NCI-H1092 treated with DMSO at 0.1 percent for 48 hours (cell line): ENCODE measurements around the gene PRR23E.
A peak's percentile ranks its signal among the peaks of the same experiment; 100 is the strongest.

Experiments used
- DNase-seq: peaks from one replicate; lab custom pipeline; 2025; lab: John Stamatoyannopoulos, UW

PRR23E gene

DNA sequence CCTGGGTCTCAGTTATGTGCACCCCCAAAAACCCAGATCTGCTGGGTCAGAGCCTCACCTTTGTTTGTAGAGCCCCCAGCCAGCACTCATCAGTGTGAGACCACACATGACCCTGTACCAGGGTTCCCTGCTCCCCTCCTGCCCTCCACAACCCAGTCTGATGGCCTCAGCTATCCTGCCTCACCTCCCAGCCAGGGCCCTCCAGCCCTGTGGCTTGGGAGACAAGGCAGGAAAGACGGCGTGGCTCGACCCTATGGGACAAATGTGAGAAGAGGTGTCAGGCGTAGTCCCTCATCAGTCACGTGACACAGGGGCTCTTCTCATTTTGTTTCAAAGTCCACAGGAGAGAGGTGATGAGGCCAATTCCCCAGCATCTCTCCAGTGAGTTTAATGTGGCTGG is 28.3 kb upstream of the PRR23E start:
- no peak for DNase-seq

DNA sequence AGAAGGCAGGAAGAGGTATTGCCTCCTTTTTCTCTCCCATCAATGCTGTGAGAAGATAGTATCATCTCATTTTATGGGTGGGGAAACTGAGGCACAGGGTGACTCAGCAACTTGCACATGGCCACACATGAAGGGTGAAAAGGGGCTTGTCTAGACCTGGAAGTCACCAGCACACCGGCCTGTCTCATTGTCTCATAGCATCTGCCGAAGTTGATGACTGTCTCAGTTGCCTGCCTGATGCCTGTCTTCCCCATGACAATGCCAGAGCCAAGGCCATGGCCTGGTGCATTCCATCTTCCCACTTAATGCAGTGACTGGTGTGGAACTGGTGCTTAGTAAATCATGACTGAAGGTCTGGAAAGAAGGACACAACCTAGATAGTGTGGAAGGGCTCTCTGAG is 27.9 kb upstream of the PRR23E start:
- DNase-seq = no peak

DNA sequence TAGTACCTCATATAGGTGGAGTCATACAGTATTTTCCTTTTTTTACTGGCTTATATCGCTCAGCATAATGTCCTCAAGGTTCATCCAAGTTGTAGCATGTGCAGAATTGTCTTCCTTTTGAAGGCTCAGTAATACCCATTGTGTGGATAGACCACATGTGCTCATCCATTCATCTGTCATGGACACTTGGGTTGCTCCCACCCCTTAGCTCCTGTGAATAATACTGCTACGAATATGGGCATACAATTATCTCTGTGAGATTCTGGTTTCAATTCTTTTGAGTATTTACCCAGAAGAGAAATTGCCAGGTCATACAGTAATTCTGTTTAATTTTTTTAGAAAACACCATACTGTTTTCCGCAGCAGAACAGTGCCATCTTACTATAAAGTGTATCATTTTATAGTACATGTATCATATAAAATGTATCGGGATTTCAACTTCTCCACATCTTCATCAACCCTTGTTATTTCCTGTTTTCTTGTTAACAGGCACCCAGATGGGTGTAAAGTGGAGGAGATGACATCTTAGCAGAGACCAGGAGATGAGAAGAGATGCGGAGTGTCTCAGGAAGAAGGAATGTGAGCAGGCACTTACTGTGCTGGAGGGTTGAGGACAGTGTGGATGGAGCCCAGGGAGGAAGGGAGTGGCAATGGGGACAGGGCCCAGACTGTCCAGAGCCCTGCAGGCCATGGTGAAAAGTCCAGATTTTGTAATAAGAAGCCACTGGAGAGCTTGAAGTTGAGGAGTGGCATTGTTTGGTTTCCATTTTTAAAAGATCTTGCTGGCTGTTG is 27.0 kb upstream of the PRR23E start:
- no peak for DNase-seq

DNA sequence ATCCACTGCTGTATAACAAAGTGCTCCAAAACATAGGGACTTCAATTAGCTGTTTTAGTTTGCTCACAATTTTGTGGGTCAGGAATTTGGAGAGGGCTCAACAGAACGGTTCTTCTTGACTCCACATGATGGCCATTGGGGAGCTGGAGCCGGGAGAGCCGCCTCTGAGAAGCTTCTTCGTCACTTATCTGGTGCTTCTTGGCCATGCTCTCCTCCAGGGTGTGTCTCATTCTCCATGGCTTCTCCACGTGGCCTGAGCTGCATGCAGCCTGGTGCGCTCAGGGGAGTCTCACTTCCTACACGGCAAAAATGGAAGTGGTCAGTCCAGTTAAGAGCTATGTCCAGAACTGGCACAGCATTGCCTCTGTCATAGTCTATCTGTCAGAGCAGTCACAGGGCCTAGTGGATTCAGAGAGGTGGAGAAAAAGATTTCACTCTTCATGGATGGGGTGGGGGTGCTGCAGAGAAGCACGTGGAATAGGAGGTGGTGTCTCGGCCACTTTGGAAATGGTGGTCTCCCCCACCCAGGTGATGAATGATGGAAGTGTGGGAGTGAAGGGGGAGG is 26.3 kb upstream of the PRR23E start:
- DNase-seq = no peak

DNA sequence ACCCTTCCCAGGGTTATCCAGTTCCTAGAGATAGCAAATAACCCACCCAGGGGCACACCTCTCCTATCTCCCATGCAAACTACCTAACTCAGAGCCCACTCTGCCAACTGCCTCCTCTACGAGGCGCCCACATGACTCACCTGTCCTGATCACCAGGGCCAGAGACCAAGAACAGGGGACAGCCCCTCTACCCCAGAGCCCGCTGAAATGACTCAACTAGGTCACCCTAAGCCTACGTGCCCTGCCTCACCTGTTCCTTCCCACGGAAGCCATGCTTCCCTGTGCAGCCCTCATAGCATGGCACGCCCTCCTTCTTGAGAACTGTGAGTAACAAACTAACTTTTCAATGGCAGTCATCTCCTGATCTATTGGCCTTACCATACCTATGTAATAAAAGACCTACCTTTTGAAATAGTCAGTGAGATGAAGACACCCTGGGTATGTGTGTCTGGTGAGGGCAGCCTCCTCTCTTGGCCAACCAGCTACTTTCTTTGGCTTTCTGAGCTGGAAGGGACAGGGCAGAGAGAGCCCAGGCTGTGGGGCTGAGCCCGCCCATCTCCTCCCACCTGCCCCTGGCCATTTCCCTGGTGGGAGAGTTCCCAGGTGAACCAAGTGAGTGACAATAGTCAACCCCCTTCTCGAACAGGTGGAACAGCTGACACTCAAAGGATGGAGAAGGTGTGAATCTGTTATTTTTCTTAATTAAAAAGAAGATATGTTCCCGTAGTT is 25.5 kb upstream of the PRR23E start:
- DNase-seq = no peak

DNA sequence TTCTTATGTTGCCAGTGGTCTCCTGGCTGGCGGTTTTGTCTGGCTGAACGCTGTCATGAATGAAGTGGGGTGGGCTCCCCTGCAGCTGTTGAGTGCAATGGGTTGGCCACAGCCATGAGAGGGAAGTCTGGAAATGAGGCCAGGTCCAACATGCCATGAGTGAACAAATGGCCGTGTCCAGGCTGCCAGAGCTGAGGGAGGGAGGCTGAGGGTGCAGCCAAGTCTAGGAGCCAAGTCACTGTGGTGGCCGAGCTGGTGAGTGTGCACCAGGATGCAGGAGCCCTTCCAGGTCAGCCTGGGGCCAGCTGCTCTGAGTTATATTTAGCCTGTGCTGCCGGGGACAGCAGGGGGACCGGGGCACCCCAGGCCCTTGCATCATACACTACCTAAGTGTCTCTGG is 24.7 kb upstream of the PRR23E start:
- DNase-seq = no peak

DNA sequence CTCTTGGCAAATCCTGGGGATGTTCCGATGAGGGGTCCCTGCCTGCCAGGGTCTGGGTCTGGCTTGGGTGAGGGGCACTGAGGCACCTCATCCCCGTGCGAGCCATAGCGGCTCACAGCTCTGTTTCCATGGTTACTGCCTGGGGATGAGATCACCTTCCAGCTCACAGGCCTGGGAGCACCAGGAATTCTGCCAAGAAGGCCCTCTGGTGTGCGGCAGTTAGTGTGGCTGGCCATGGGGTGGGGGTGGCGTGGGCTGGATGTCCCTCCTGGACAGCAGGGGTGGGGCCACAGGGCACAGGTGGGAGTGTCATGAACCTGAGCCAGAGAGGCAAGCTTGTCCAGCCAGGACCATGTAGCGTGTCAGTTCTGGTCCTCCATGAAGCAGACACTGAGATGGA is 22.1 kb upstream of the PRR23E start:
- DNase-seq = peak; percentile 85

DNA sequence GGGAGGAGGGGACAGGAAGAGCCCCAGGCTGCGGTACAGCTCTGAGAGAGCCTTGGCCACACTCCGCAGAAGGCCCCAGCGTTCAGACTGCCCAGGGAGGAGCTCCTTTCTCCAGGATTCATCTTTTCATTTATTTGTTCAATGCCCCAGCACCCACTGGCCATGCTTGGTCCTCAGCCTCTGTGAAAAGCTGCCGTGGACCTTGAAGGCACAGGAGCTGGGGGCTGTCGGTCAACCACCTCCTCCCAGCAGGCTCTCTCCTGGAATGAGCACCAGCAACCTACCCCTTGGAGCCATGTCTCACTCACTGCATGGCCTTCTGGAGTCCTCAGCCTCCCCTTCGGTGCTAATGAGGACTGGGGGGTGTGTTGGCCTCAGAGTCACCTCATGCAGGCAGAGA is 21.6 kb upstream of the PRR23E start:
- no peak for DNase-seq

DNA sequence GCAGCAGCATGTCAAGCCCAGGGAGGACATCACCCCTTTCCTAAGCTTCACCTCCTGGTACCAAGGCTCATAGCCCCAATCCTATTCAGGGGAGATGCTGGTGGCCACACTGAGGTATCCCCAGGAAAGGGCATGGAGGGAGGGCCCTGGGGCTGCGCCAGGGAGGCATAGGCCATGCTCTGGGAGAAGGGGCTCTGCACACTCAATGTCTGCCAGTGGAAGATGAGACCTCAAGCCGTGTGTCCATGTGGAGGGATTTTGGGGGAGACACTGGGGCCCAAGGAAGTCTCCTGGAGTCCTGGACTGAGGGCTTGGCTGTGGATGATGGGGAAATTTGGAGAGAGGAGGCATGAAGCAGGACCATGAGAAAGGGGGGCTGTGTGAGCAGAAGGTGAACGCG is 21.2 kb upstream of the PRR23E start:
- no peak for DNase-seq

DNA sequence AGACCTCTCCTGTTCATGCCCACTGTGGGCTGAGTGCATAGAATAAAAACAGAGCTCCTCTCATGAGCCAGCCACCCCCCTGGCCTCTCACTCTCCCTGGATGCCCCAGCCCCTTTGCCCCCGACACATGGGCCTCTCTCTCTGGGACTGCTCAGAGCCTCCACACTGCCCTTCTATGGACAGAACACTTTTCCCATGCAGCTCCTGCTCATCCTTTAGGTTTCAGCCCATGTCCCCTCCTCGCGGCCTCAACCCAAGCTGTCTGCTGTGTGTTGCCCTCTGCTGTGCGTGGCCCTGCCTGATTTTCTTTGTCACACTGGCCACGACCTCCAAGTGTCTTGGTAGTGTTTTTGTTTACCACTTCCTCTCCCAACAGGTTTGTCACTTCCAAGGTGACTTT is 20.7 kb upstream of the PRR23E start:
- peak; percentile 49 for DNase-seq

DNA sequence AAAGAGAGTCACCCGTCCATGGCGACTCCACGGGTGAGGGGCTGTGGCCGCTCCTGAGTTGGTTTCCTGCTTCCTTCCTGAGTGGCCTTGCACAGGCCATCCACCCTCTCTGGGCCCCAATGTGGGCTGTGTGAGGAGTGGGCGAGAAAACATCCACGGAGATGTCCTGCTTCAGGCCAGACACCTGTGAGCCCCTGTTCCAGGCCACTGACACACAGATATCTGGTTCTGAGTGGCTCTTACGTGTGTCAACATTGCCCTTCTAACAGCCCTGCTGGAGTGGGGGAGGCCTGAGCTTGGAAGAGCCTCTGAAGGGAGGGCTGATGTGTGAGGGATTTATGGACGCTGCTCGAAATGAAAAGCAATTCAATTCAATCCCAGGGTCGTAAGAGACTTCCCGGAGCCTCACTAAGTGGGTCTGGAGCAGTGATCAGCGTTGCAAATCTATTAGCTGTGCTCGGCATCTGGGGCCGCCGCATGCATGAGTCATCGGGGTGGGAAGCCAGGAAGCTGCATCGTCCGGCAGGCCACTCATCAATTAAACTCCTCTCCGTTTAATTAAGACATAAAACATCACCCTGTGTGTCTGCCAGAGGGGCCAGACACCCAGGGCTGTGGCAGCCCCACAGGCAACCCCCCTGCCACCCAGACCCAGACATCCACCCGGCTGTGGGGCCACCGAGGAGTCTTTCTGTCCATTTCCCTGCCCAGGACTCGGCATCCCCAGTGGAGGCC is 20.0 kb upstream of the PRR23E start:
- peak; percentile 97 for DNase-seq

DNA sequence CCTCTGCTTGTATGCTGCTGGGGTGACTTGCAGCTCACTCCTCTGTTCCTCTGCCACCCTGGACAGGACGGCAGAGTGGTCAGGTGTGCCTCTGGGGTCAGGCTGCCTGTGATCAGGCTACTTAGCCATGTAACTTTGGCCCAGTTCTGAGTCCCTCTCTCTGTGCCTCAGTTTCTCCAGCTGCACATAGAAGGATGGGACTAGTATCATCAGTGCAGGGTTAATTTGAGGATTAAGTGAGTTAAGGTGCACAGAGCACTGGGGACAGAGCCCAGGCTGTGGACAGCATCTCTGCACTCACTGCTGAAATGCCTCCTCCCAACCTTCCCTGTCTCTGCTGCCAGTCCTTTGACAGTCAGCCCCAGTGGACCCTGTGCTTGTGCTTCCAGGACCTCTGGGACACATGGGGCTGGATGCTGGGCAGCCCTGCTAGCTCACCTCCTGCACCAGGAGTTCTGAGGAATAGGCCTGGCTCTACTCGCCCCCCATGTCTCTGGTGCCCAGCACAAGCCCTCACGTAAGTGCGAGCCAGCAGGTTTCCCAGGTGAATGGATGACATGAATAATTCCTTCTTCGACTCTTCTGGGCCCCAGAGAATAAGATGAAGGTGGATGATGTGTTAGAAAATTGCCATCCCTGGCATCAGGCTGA is 19.3 kb upstream of the PRR23E start:
- no peak for DNase-seq

DNA sequence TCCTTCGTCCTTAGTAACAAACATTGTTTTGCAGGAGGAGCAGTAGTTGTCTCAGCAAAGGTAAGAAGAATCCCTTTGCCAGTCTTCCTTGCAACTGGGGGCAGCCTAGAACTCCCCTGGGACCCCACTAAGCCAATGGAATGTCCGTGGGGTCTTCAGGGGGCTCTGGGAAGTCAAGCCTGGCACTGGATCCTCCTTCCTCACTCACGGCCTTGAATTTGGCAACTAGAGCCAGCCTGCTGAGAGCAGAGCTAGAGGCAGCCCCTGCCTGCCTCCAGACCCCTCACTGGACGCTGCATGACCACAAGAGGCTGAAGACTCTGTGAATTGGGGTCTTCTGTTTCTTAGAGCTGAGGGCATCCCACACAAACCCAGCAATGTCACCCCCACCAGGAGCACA is 18.6 kb upstream of the PRR23E start:
- no peak for DNase-seq

DNA sequence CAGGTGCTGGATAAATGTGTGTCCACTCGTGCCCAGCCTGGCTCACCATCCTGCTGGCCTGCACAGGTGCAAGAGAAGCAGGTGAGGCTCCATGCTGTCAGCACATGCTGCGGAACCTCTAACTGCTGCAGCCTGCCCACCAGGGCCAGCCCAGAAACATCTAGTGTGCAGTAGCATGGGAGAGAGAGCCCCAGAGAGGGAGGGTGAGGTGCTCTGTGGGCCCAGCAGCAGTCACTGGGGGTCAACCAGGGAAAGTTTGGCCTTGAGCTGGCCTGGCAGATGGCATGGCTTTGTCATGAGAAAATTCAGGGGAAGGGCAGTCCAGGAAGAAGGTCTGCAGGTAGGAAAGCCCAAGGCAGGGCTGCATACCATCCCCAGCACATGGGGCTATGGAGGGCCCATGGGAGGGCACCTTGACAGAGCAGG is 18.2 kb upstream of the PRR23E start:
- no peak for DNase-seq

DNA sequence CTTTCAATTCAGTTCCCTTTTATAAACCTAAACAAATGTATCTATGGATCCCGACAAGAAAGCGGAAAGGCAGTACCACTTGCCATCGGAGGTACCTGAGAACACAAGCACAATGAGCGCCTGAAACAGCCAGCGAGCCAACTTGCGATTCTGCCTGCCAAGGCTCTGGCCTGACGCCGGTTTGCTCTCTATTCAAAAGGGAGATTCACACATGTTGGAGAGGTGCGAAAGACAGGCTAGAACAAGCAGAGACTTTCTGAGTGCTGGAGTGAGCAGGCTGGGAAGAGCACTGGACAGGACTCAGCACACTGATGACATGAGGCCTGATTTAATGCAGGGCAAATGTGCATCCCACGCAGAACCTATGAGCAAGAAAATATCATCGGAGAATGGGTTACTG is 17.7 kb upstream of the PRR23E start:
- DNase-seq = peak; percentile 81

DNA sequence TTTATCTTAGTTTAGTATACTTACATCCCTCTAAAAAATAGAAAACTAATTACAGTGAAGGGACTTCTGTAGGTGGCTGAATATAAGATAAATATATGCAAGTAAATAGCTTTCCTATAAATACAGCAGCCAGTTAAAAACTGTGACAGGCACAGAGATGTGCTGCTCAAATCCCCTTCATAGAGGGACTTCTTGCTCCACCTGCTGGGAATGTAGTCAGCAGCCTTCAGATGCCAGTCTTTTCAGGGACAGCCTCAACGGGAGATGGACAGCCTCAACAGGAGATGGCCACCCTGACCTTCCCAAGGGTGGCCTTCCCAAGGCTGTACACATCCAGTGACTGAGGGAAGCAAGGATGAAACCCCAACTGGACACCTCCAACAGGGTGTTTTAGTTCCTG is 15.7 kb upstream of the PRR23E start:
- DNase-seq = no peak

DNA sequence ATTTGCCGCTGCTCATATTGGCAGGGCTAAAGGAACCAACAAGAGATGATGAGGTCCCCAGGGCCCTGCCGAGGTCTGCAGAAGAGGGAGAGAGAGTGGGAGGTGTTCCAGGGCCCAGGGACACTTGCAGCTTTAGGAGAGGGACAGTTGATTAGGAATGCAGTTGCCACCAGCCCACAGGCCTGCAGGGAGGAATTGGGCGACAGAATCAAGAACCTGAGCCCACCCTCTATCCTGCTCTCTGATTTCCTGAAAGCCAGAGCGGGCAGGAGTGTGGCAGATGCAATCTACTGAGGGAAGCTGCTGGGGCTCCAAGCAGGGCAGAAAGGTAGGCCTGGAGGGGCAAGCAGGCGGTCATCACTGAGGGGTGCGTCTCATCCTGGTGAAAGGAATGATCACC is 12.1 kb upstream of the PRR23E start:
- peak; percentile 61 for DNase-seq

DNA sequence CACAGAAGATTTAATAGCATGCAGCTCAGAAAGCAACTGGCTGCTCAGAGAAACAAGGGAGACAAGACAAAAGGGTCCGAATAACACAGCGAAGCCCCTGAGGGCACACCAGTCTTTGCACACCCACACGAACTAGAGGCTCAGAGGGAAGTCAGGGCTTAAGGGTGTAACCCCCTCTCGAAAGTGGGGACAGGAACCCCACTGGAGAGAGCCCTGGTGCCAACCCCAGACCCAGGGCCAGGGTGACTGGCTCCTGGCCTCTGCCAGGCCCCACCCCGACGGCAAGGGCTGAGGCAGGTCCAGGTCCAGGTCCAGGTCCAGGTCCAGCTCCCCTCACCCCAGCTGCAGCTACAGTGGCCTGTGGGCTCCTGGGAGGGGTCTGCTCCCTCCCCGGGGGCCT is 10.5 kb upstream of the PRR23E start:
- DNase-seq = peak; percentile 67

DNA sequence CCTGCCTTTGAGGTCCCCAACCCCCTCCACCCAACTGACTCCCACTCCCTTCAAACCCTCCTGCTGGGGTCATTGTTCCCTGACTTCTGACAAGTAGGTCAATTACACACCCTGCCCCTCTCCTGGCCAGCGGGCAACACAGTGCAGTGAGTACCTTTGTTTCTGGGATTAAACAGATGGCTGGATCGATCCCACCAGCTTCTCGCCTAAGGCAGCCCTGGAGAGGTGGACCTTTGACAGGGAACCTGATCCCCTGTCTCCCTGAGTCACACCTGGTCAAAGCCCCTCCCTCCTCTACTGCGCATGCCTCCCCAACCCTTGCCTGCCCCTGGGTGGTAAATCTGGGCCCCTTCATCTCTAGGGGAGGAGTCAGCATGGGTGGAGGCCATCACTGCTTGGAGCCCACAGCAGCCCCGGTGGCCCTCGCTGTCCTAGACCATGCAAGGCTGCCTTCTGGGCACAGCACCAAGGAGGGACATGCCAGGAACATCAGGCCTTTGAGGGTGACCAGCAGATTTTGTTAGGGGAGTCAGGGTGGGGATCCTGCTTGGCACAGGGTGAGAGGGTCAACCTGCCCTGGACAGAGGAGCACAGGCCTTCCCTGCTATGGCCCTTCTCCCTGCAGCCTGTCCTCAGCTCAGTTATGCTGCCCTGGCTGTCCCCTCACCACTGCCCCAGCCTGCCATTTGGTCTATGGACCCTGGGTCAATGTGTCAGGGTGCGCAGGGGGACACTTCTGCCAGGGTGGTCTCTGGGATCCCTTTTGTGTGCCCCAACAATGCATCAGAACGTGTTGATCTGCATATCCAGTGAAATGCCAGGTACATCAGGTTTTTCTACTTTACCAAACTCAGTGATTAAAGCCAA is 9.8 kb upstream of the PRR23E start:
- peak; percentile 86 for DNase-seq

DNA sequence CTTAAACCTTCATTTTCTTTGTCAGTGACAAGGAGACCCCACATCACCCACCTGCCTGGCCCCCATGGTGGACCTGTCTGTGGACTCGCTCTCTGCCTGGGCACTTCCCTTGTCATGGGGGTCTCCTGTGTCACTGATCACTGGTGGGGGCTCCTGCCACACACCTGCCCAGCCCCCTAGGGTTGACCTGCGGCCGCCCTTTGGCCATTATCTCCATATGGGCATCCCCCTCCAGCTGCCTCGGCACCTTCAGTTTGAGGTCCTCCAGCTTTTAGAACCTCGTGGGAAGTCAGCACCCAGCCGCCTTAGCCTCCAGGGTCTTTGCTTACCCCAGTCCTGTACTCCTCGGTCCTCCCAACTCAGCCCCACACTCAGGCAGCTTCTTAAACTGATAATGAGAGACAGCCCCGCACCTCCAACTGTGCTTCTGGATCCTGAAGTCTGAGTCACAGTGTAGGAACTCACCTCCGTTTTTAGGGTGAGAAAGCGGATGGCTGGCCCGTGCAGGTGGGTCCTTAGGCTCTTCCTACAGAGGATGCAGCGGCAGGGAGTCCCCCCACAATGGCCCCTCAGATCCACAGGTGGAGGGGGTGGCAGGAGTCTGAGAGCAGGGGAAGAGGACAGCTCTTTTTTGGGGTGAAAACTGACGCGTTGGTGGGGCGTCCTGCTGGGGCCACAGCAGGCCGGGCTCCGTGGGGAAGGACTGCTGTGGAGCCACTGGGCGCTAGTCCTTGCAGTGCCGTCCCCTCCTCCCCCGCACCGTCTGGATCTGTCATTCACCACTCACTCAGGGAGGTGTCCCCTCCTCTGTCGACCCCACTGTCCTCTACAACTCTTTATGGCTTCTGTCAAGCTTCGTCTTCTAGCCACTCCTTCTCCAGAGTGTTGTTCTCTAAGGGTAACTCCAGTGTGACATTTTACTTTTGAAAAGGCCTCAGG is 8.7 kb upstream of the PRR23E start:
- no peak for DNase-seq
